HEK293 (cell line): ENCODE results near the gene GALNTL6.

Experiments used
- CTCF ChIA-PET: fragments of 350-600 bp; formaldehyde crosslinking; extraction: SDS; loops from one replicate; lab custom pipeline; 2021; ENCODE audit warnings: antibody characterized with exemption; lab: Yijun Ruan, JAX
- POLR2A ChIA-PET: fragments of 300-600 bp; formaldehyde crosslinking; extraction: SDS; loops from one replicate; lab custom pipeline; 2020; ENCODE audit warnings: antibody characterized with exemption, inconsistent platforms; lab: Yijun Ruan, JAX
- H3K27ac ChIP-seq: fragments of 200-500 bp; sonication (Bioruptor generic); 2 replicates; pipeline ENCODE4 v1.5.1; 2014; ENCODE audit warnings: low read depth, low read length, control low read depth, inconsistent platforms; ENCODE audit errors: extremely low read depth
- H3K36me3 ChIP-seq, 2 experiments: fragments of 200-500 bp in 1 of 2; sonication (Bioruptor generic) in 1 of 2; 1 replicate in 1 of 2; 2 replicates in 1 of 2; pipeline ENCODE4 v1.5.1; 2014 to 2017; ENCODE audit warnings: inconsistent platforms in 2 of 2, low read length in 2 of 2; ENCODE audit not compliant: control insufficient read depth in 2 of 2, insufficient read depth in 1 of 2
- H3K4me1 ChIP-seq: fragments of 200-500 bp; sonication (Bioruptor generic); 2 replicates; pipeline ENCODE4 v1.5.1; 2014; ENCODE audit warnings: mild to moderate bottlenecking, low read length, inconsistent platforms; ENCODE audit not compliant: control insufficient read depth, insufficient read depth
- H3K4me3 ChIP-seq: 2 replicates; pipeline ENCODE4 v1.5.1; 2011; ENCODE audit warnings: low read depth, mild to moderate bottlenecking, control low read depth, low read length, moderate library complexity
- H3K9me3 ChIP-seq: fragments of 200-500 bp; sonication (Bioruptor generic); 2 replicates; pipeline ENCODE4 v1.5.1; 2014; ENCODE audit warnings: low read depth, low read length, inconsistent platforms; ENCODE audit not compliant: control insufficient read depth, insufficient read depth
- FEZF1 ChIP-seq: fragments of 450-650 bp; formaldehyde crosslinking; IDR thresholded peaks from 2 replicates; pipeline ENCODE4 v1.5.1; 2016; ENCODE audit warnings: missing biosample characterization, missing genetic modification characterization
- GLIS1 ChIP-seq: fragments of 450-650 bp; formaldehyde crosslinking; IDR thresholded peaks from 2 replicates; pipeline ENCODE4 v1.5.1; 2016; ENCODE audit warnings: missing biosample characterization, missing genetic modification characterization
- KLF1 ChIP-seq: fragments of 450-650 bp; formaldehyde crosslinking; IDR thresholded peaks from 2 replicates; pipeline ENCODE4 v1.5.1; 2016; ENCODE audit warnings: missing biosample characterization, missing genetic modification characterization
- KLF8 ChIP-seq: fragments of 450-650 bp; formaldehyde crosslinking; IDR thresholded peaks from 2 replicates; pipeline ENCODE4 v1.5.1; 2016; ENCODE audit warnings: missing biosample characterization, missing genetic modification characterization
- OVOL3 ChIP-seq: fragments of 450-650 bp; formaldehyde crosslinking; IDR thresholded peaks from 2 replicates; pipeline ENCODE4 v1.5.1; 2016; ENCODE audit warnings: missing biosample characterization, missing genetic modification characterization
- PRDM2 ChIP-seq: fragments of 450-650 bp; formaldehyde crosslinking; IDR thresholded peaks from 2 replicates; pipeline ENCODE4 v1.5.1; 2016; ENCODE audit warnings: missing biosample characterization, missing genetic modification characterization, borderline replicate concordance
- TSHZ1 ChIP-seq: fragments of 450-650 bp; formaldehyde crosslinking; IDR thresholded peaks from 2 replicates; pipeline ENCODE4 v1.5.1; 2016; ENCODE audit warnings: missing biosample characterization, missing genetic modification characterization, borderline replicate concordance
- ZBTB49 ChIP-seq: fragments of 450-650 bp; formaldehyde crosslinking; IDR thresholded peaks from 2 replicates; pipeline ENCODE4 v1.5.1; 2016; ENCODE audit warnings: missing biosample characterization, missing genetic modification characterization, low read depth
- ZNF138 ChIP-seq: fragments of 450-650 bp; formaldehyde crosslinking; IDR thresholded peaks from 2 replicates; pipeline ENCODE4 v1.5.1; 2016; ENCODE audit warnings: missing biosample characterization, missing genetic modification characterization, borderline replicate concordance
- ZNF433 ChIP-seq: fragments of 450-650 bp; formaldehyde crosslinking; IDR thresholded peaks from 2 replicates; pipeline ENCODE4 v1.5.1; 2016; ENCODE audit warnings: missing biosample characterization, missing genetic modification characterization, low read depth
- ZNF530 ChIP-seq: fragments of 450-650 bp; formaldehyde crosslinking; IDR thresholded peaks from 2 replicates; pipeline ENCODE4 v1.5.1; 2016; ENCODE audit warnings: low read depth, missing biosample characterization, missing genetic modification characterization
- ZNF555 ChIP-seq: fragments of 450-650 bp; formaldehyde crosslinking; conservative IDR thresholded peaks from 2 replicates; pipeline ENCODE4 v1.5.1; 2017; ENCODE audit warnings: missing biosample characterization, mild to moderate bottlenecking, missing genetic modification characterization, inconsistent platforms
- ZNF596 ChIP-seq: fragments of 450-650 bp; IDR thresholded peaks from 2 replicates; pipeline ENCODE4 v1.5.0; 2018; ENCODE audit warnings: missing biosample characterization, mild to moderate bottlenecking, missing genetic modification characterization, moderate library complexity
- ZNF677 ChIP-seq: fragments of 450-650 bp; IDR thresholded peaks from 2 replicates; pipeline ENCODE4 v1.5.0; 2018; ENCODE audit warnings: missing biosample characterization, mild to moderate bottlenecking, missing genetic modification characterization, moderate library complexity
- ZNF791 ChIP-seq: fragments of 450-650 bp; formaldehyde crosslinking; IDR thresholded peaks from 2 replicates; pipeline ENCODE4 v1.5.1; 2016; ENCODE audit warnings: missing biosample characterization, missing genetic modification characterization
- ZSCAN18 ChIP-seq: fragments of 450-650 bp; formaldehyde crosslinking; IDR thresholded peaks from 2 replicates; pipeline ENCODE4 v1.5.1; 2016; ENCODE audit warnings: missing biosample characterization, missing genetic modification characterization
- ZSCAN4 ChIP-seq: fragments of 450-650 bp; formaldehyde crosslinking; IDR thresholded peaks from 2 replicates; pipeline ENCODE4 v1.5.1; 2017; ENCODE audit warnings: missing biosample characterization, missing genetic modification characterization
- TF ChIP-seq, protein P1 (sequence below): fragments of 450-650 bp; formaldehyde crosslinking; IDR thresholded peaks from 2 replicates; pipeline ENCODE4 v1.5.1; 2016; ENCODE audit warnings: missing biosample characterization, missing genetic modification characterization

The GALNTL6 gene

DNA sequence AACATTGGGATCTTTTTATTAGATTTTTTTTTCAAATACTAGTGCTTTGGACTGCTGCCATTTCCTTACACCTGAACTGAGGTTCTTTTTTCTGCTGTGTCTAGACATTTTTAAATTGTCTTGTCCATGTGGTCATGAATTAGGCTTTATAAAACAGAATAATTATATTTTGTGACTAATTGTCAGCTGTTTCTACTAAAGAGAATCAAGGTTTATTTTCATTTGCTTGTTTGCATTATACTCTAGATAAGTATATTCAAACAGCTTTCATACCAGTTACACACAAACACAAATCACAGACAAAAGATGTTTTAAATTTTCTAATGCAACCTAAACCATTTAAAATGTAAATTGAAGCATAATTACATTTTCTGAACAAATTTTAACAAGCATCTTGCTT, 194.7 kb downstream of the GALNTL6 start (continued):
- no peak for TF ChIP-seq FEZF1
- no peak for TF ChIP-seq ZSCAN4 (tag by site-specific recombination)
- TF ChIP-seq ZNF596 = no peak
- no peak for TF ChIP-seq PRDM2 (tag by site-specific recombination)
- TF ChIP-seq, all 188 proteins: peak for 0

DNA sequence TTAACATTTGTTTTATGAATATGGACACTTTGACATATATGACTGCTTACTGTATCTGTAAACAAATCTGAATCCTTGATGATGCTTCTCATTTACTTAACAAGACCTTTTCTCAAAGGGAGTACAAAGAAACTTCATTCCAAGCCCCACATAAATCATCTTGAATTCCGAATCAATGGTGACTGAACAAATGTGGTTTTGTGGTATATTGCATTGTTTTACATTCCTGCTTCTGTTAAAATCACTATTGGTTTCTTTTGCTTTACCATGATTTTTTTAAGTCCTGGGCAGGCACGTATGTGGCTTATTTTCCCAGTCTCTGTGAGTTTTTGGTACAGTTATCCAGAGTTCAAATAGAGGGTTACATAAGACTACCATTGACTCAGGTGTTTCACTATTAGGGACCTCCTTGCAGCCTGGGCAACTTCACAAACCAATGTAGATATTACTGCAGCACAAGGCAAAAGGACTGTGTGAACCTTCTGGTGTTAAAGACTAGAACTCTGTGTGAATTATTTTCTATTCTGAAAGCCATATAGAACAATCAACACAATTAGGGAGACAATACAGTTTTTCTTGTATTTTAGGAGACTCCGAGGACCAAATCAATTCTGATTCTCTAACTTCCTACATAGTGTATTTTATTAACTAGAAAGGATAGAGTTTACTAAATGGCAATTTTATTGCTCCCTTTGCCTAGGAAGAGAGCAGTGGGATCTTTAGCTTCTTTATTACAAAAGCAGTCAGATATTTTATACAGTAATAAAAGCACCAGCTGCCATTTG, 196.4 kb downstream of the GALNTL6 start:
- no peaks in the 10 kb centered on the region for H3K4me1 ChIP-seq
- H3K4me3 ChIP-seq = no peak overlapping the region
- no peak overlapping the region for H3K27ac ChIP-seq
- ChIA-PET POLR2A (no interaction called here), CTCF (no interaction called here)
- no peaks in the 10 kb centered on the region for H3K36me3 ChIP-seq
- no peaks in the 10 kb centered on the region for H3K9me3 ChIP-seq
- no peak for TF ChIP-seq ZNF791 (tag by site-specific recombination)
- no peak for TF ChIP-seq ZBTB49 (tag by site-specific recombination)
- TF ChIP-seq ZNF677 (tag by site-specific recombination) = no peak
- no peak for TF ChIP-seq ZSCAN18 (tag by site-specific recombination)
- TF ChIP-seq ZNF138 = no peak
- no peak for TF ChIP-seq TSHZ1
- TF ChIP-seq ZNF433 (tag by site-specific recombination) = no peak
- no peak for TF ChIP-seq KLF8
- TF ChIP-seq, protein P1, sequence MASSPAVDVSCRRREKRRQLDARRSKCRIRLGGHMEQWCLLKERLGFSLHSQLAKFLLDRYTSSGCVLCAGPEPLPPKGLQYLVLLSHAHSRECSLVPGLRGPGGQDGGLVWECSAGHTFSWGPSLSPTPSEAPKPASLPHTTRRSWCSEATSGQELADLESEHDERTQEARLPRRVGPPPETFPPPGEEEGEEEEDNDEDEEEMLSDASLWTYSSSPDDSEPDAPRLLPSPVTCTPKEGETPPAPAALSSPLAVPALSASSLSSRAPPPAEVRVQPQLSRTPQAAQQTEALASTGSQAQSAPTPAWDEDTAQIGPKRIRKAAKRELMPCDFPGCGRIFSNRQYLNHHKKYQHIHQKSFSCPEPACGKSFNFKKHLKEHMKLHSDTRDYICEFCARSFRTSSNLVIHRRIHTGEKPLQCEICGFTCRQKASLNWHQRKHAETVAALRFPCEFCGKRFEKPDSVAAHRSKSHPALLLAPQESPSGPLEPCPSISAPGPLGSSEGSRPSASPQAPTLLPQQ (tag by site-specific recombination) = no peak
- no peak for TF ChIP-seq ZNF555
- no peak for TF ChIP-seq ZNF530 (tag by site-specific recombination)
- no peak for TF ChIP-seq KLF1
- no peak for TF ChIP-seq GLIS1 (tag by site-specific recombination)
- no peak for TF ChIP-seq OVOL3 (tag by site-specific recombination)
- TF ChIP-seq, all 188 proteins: peak for 0
